HG02798 (cell line): ENCODE results near the gene C4orf50.
"Not testable (repeated sequence)": the region's sequence is repeated elsewhere in the genome, so short reads cannot be mapped to it uniquely, and the experiment has no call there.

Experiments
- ATAC-seq: cut with Tn5 transposase; IDR thresholded peaks from one replicate; pipeline ENCODE4 v1.9.1; 2021; ENCODE audit warnings: mild to moderate bottlenecking; ENCODE audit not compliant: unreplicated experiment, poor library complexity

The C4orf50 gene

GRCh38 chr4:6019316-6020263 lies 1.4 kb upstream of the C4orf50 start:
- no peak for ATAC-seq

GRCh38 chr4:6017800-6018199 lies 431 bp downstream of the C4orf50 start:
- ATAC-seq = no peak

GRCh38 chr4:6017030-6017429 lies 1.2 kb downstream of the C4orf50 start:
- no peak for ATAC-seq

- no peak for ATAC-seq
Measured at GRCh38 chr4:6013564-6013963, 4.7 kb downstream of the C4orf50 start.

- ATAC-seq = no peak
Measured at GRCh38 chr4:6012200-6012599, 6.0 kb downstream of the C4orf50 start.

- ATAC-seq = no peak
Measured at GRCh38 chr4:6011686-6012085, 6.5 kb downstream of the C4orf50 start.

- ATAC-seq = no peak
Measured at GRCh38 chr4:6011271-6011671, 7.0 kb downstream of the C4orf50 start.

- no peak for ATAC-seq
Measured at GRCh38 chr4:6010789-6011188, 7.4 kb downstream of the C4orf50 start.

- ATAC-seq = no peak
Measured at GRCh38 chr4:6009452-6009851, 8.8 kb downstream of the C4orf50 start.

- ATAC-seq = no peak
Measured at GRCh38 chr4:6008766-6009385, 9.4 kb downstream of the C4orf50 start.

GRCh38 chr4:6008092-6008551 lies 10.1 kb downstream of the C4orf50 start:
- no peak for ATAC-seq

GRCh38 chr4:6005175-6005574 lies 13.1 kb downstream of the C4orf50 start:
- ATAC-seq = no peak

GRCh38 chr4:6003485-6003884 lies 14.7 kb downstream of the C4orf50 start:
- ATAC-seq = not testable (repeated sequence)

GRCh38 chr4:6002926-6003325 lies 15.3 kb downstream of the C4orf50 start:
- no peak for ATAC-seq

- ATAC-seq = no peak
Measured at GRCh38 chr4:6002492-6002833, 15.8 kb downstream of the C4orf50 start.

GRCh38 chr4:6001680-6002491 lies 16.3 kb downstream of the C4orf50 start:
- ATAC-seq = no peak

- no peak for ATAC-seq
Measured at GRCh38 chr4:5999830-6000365, 18.3 kb downstream of the C4orf50 start.

- no peak for ATAC-seq
Measured at GRCh38 chr4:5999356-5999755, 18.9 kb downstream of the C4orf50 start.

- no peak for ATAC-seq
Measured at GRCh38 chr4:5998333-5998936, 19.8 kb downstream of the C4orf50 start.

GRCh38 chr4:5996641-5997040 lies 21.6 kb downstream of the C4orf50 start:
- ATAC-seq = no peak
